ENCODE data around the gene METTL2B. TPM values are rescaled to one million over a fixed set of nuclear protein-coding genes. Genes with fewer than 3 reads are reported as not detected.
"Not testable (repeated sequence)": the region's sequence is repeated elsewhere in the genome, so short reads cannot be mapped to it uniquely, and the experiment has no call there.

The METTL2B gene
- total RNA-seq, 1 experiment from 2014 or later, result 33.8 TPM

GRCh38 chr7:128456255-128456725, 20.3 kb upstream of the METTL2B start:
- DNase-seq (peak; percentile 7), ATAC-seq (peak; percentile 40)
- ChIA-PET POLR2A (ENCODE audit: unreplicated experiment) (interaction anchor here (0.6 kb wide), 1 partner anchor 407 kb away, joined by 4 read pairs; the partner anchor contains the start of gene ATP6V1F), CTCF (no interaction called here)
- H3K9ac ChIP-seq (ENCODE audit: low read length), result peak overlapping the region; percentile 90
- no peaks in the 10 kb centered on the region for H3K27me3 ChIP-seq (ENCODE audit: low read length)
- BruUV-seq (replicated peaks), result no TSS peak
- no peaks in the 10 kb centered on the region for H3K9me3 ChIP-seq (ENCODE audit: low read length)
- peak overlapping the region; percentile 74 for H2AFZ ChIP-seq (ENCODE audit: low read length)
- H3K27ac ChIP-seq (ENCODE audit: low read length), result peak overlapping the region; percentile 33
- H3F3A ChIP-seq (ENCODE audit: low read length, unreplicated experiment), result no peaks in the 10 kb centered on the region
- peaks cover 46% of the 10 kb centered on the region for H3K79me2 ChIP-seq (ENCODE audit: low read length)
- H3K4me1 ChIP-seq (ENCODE audit: insufficient read depth, low read length), result peaks cover 28% of the 10 kb centered on the region
- peaks cover 16% of the 10 kb centered on the region for H4K20me1 ChIP-seq (ENCODE audit: low read length)
- intact Hi-C loops (cut with micrococcal nuclease), result no loop called here
- peaks cover 14% of the 10 kb centered on the region; the same call in 1 of the 2 replicates for H3K36me3 ChIP-seq (ENCODE audit: low read depth, low read length)
- no peaks in the 10 kb centered on the region for H3K9me2 ChIP-seq (replicated peaks; ENCODE audit: low read length)
- peak overlapping the region; percentile 94 for H3K4me2 ChIP-seq (ENCODE audit: low read length)
- no peak for TF ChIP-seq EZH2phosphoT487 (IDR thresholded peaks at IDR 0.05; ENCODE audit: borderline replicate concordance, low read length)
- no peak for TF ChIP-seq EZH2 (IDR thresholded peaks at IDR 0.05; ENCODE audit: low read length, unreplicated experiment)
- TF ChIP-seq CTCF (conservative IDR thresholded peaks at IDR 0.05; ENCODE audit: low read depth, low read length), result no peak
- H3K4me3 ChIP-seq (ENCODE audit: low read length), result peak overlapping the region; percentile 97

- ATAC-seq, result not testable (repeated sequence)
These were observed 19.2 kb upstream of the METTL2B start for GRCh38 chr7:128457385-128457784.

GRCh38 chr7:128458956-128459355, 17.6 kb upstream of the METTL2B start:
- BruUV-seq (replicated peaks), result no TSS peak
- no peak overlapping the region for H3K27ac ChIP-seq (ENCODE audit: low read length)

More at GRCh38 chr7:128457385-128457784, 19.2 kb upstream of the METTL2B start:
- intact Hi-C loops (cut with micrococcal nuclease); H3K9me3 ChIP-seq (ENCODE audit: low read length); H3K27ac ChIP-seq (ENCODE audit: low read length); H3K27me3 ChIP-seq (ENCODE audit: low read length); H3K9me2 ChIP-seq (replicated peaks; ENCODE audit: low read length); POLR2A ChIA-PET (ENCODE audit: unreplicated experiment); H3F3A ChIP-seq (ENCODE audit: low read length, unreplicated experiment); H2AFZ ChIP-seq (ENCODE audit: low read length); H3K9ac ChIP-seq (ENCODE audit: low read length); BruUV-seq (replicated peaks): not testable (repeated sequence)
- H3K4me1 ChIP-seq (ENCODE audit: insufficient read depth, low read length), result peaks cover 28% of the 10 kb centered on the region
- DNase-seq, result peak; percentile 70
- peak overlapping the region; percentile 97 for H3K4me3 ChIP-seq (ENCODE audit: low read length)
- peaks cover 49% of the 10 kb centered on the region for H3K79me2 ChIP-seq (ENCODE audit: low read length)
- peaks cover 16% of the 10 kb centered on the region for H4K20me1 ChIP-seq (ENCODE audit: low read length)
- peaks cover 14% of the 10 kb centered on the region; the same call in 1 of the 2 replicates for H3K36me3 ChIP-seq (ENCODE audit: low read depth, low read length)
- H3K4me2 ChIP-seq (ENCODE audit: low read length), result peak overlapping the region; percentile 94
- CTCF ChIA-PET, result interaction anchor here (0.6 kb wide), 1 partner anchor 30 kb away, joined by 3 read pairs; no protein-coding TSS in a partner anchor

More at GRCh38 chr7:128458956-128459355, 17.6 kb upstream of the METTL2B start:
- no peaks in the 10 kb centered on the region for H3K9me3 ChIP-seq (ENCODE audit: low read length)
- peak overlapping the region; percentile 94; the same call in 1 of the 2 replicates for H3K4me2 ChIP-seq (ENCODE audit: low read length)
- H3F3A ChIP-seq (ENCODE audit: low read length, unreplicated experiment), result no peaks in the 10 kb centered on the region
- H3K9me2 ChIP-seq (replicated peaks; ENCODE audit: low read length), result no peaks in the 10 kb centered on the region
- peaks cover 14% of the 10 kb centered on the region; the same call in 1 of the 2 replicates for H3K36me3 ChIP-seq (ENCODE audit: low read depth, low read length)
- peaks cover 16% of the 10 kb centered on the region for H4K20me1 ChIP-seq (ENCODE audit: low read length)
- CTCF ChIA-PET, result interaction anchor here (0.7 to 3.1 kb wide), 5 partner anchors 10 to 100 kb away, joined by 3 to 65 read pairs (median 4); no protein-coding TSS in a partner anchor
- POLR2A ChIA-PET (ENCODE audit: unreplicated experiment), result no interaction called here
- no peak overlapping the region for H3K9ac ChIP-seq (ENCODE audit: low read length)
- TF ChIP-seq EZH2phosphoT487 (IDR thresholded peaks at IDR 0.05; ENCODE audit: borderline replicate concordance, low read length) (no peak), EZH2 (IDR thresholded peaks at IDR 0.05; ENCODE audit: low read length, unreplicated experiment) (no peak)
- H3K4me3 ChIP-seq (ENCODE audit: low read length), result no peak overlapping the region; the same call in 1 of the 2 replicates
- DNase-seq (peak; percentile 11), ATAC-seq (no peak)
- H3K4me1 ChIP-seq (ENCODE audit: insufficient read depth, low read length), result peaks cover 28% of the 10 kb centered on the region
- peaks cover 49% of the 10 kb centered on the region for H3K79me2 ChIP-seq (ENCODE audit: low read length)
- no peaks in the 10 kb centered on the region for H3K27me3 ChIP-seq (ENCODE audit: low read length)
- intact Hi-C loops (cut with micrococcal nuclease), result no loop called here
- no peak overlapping the region for H2AFZ ChIP-seq (ENCODE audit: low read length)

Data from PC-3 (cell line).